Measurements from ENCODE around the gene CACNA1G.

Gene CACNA1G

GRCh38 chr17:50642071-50642721 is 81.7 kb downstream of the CACNA1G start:
- Histone ChIP-seq H3K27me3 (ENCODE audit: control insufficient read depth, insufficient read depth, low read length) (no peaks in the 10 kb centered on the region), H3K4me3 (ENCODE audit: low read length) (no peak overlapping the region), H3K36me3 (ENCODE audit: control insufficient read depth, low read depth, low read length) (no peaks in the 10 kb centered on the region), H3K9ac (ENCODE audit: low read length) (no peak overlapping the region), H3K4me1 (ENCODE audit: control insufficient read depth, low read depth, low read length) (peaks cover 5% of the 10 kb centered on the region), H3K9me3 (ENCODE audit: control insufficient read depth, low read depth, low read length) (no peaks in the 10 kb centered on the region), H3K27ac (ENCODE audit: low read length) (no peak overlapping the region)

DNA sequence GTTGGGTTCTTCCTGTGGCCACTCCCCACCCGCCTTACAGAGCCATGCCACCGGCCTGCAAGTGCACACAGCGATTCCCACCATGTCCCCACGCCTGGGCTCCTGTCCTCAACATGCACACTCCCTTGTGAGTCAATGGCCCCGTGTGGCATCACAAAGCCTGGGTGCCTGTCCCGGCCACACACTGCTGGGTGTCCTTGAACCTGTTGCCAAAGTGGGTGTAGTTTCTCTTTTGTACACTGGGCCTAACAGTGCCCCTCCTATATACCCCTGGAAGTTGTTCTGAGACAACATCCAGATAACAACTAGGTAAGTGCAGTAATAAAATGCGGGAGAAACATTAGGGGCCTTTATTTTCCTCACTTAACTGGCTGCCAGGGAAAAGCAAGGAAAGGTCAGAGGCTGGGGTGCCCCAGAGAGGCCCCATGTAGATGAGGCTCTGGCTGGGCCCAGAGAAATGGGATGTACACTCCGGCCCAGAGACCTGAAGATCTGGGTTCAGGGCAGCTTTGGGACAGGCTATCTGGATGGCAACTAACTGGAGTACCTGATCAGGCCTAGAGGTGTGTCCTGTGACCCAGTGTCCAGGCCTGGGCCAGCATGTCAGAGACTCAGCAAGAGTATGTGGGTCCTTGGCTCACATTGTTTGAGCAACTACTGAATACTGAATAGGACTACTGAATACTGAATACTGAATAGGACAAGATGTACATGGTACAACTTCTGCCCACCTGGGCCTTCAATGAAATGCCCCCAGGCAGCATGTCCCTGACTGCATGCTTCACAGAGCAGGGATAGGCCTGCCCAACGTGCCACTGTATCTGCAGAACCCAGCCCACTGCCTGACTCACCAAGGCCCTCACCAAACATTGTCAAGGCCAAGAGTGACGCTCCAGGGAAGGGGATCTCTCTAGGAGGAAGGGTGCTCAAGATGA is 82.5 kb downstream of the CACNA1G start:
- Histone ChIP-seq H3K9ac (ENCODE audit: low read length) (no peak overlapping the region), H3K9me3 (ENCODE audit: control insufficient read depth, low read depth, low read length) (no peaks in the 10 kb centered on the region), H3K4me1 (ENCODE audit: control insufficient read depth, low read depth, low read length) (peaks cover 5% of the 10 kb centered on the region), H3K4me3 (ENCODE audit: low read length) (no peak overlapping the region), H3K27ac (ENCODE audit: low read length) (no peak overlapping the region), H3K27me3 (ENCODE audit: control insufficient read depth, insufficient read depth, low read length) (no peaks in the 10 kb centered on the region), H3K36me3 (ENCODE audit: control insufficient read depth, low read depth, low read length) (no peaks in the 10 kb centered on the region)

DNA sequence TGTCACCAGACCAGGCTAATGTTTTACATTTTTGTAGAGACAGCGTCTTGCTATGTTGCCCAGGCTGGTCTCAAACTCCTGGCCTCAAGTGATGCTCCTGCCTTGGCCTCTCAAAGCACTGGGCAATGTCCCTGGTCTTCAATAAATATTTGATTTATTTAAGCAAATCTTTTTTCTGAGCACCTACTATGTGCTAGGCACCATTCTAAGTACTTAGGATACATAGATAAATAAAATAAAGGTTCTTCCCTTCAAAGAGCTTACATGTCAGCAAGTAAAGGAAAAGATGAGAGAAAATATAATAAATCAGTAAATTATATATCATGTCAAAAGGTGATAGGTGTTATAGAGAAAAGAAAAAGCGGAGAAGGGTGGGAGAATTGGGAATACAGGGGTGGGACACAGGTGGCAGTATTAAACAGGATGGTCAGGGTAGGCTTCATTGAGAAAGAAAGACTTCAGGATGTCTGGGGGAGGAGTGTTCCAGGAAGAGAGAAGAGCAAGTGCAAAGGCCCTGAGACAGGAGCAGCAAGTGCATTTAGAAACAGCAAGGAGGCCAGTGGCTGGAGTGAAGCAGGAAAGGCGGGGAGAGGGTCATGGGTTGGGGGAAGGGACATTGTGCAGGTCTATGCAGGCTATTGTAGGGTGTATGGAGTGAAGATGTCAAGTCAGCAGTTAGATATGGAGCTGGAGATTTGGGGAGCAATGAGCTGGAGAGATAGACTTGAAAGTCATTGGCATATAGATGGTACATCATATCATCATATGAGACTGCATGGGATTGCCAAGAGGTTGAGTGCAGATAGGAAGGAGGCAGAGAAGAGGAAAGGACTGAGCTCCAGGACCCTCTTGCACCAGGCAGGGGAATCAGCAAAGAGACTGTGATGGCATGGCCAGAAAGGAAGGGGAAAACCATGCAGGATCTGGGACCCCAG is 85.5 kb downstream of the CACNA1G start:
- Histone ChIP-seq H3K9me3 (ENCODE audit: control insufficient read depth, low read depth, low read length) (no peaks in the 10 kb centered on the region), H3K27me3 (ENCODE audit: control insufficient read depth, insufficient read depth, low read length) (no peaks in the 10 kb centered on the region), H3K9ac (ENCODE audit: low read length) (no peak overlapping the region), H3K27ac (ENCODE audit: low read length) (no peak overlapping the region), H3K36me3 (ENCODE audit: control insufficient read depth, low read depth, low read length) (no peaks in the 10 kb centered on the region), H3K4me3 (ENCODE audit: low read length) (no peak overlapping the region), H3K4me1 (ENCODE audit: control insufficient read depth, low read depth, low read length) (peaks cover 4% of the 10 kb centered on the region)

DNA sequence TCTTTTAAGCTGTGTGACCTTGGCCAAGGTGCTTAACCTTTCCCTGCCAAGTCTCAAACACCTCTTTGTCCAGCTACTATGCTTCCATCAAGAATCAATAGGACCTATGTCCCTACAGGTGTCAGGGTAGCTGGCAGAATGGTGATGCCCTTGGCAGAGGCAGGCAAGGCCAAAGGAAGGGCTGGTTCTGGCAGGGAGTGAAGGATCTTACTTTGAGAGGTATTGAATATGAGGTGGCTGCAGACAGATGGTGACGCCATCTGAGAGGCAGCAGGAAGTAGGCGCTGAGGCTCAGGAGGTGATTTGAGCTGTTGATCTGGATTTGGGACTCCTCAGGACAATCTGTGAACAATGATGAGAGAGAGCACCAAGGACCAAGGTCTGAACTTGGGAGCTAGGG is 86.7 kb downstream of the CACNA1G start:
- H3K9ac ChIP-seq (ENCODE audit: low read length): no peak overlapping the region
- H3K27me3 ChIP-seq (ENCODE audit: control insufficient read depth, insufficient read depth, low read length): no peaks in the 10 kb centered on the region
- H3K4me3 ChIP-seq (ENCODE audit: low read length): no peak overlapping the region
- no peaks in the 10 kb centered on the region for H3K36me3 ChIP-seq (ENCODE audit: control insufficient read depth, low read depth, low read length)
- H3K27ac ChIP-seq (ENCODE audit: low read length): no peak overlapping the region
- H3K4me1 ChIP-seq (ENCODE audit: control insufficient read depth, low read depth, low read length): no peaks in the 10 kb centered on the region
- H3K9me3 ChIP-seq (ENCODE audit: control insufficient read depth, low read depth, low read length): no peaks in the 10 kb centered on the region

DNA sequence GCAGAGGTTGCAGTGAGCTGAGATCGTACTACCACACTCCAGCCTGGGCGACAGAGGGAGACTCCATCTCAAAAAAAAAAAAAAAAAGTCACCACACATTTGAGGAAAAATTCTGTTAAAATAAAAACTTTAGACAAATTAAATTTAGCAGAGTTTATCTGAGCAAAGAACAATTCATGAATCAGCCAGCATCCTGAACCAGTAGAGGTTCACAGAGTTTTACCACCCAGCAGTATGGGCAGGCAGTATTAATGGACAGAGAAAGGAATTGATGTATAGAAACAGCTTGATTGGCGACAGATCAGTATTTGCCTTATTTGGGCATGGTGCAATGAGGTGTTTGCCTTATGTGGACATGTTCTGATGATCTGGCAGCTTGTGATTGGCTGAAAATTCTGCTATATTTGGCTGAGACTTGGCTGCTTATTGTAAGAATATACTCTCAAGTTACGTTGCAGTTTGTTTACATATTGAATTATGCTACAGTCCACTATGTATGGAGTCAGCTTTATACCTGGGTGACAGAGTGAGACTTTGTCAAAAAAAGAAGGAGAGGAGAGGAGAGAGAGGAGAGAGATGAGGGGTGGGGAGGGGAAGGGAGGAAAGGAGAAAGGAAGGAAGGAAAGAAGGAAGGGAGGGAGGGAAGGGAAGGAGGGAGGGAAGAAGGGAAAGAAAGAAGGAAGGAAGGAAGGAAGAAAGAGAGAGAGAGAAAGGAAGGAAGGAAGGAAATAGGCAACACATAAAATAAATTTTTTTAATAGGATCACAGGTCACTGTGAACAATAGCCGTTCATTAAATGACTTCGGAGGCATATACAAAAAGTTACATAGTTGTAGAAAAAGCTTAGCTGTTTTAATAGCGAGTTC is 88.8 kb downstream of the CACNA1G start:
- Histone ChIP-seq H3K27ac (ENCODE audit: low read length) (no peak overlapping the region), H3K4me1 (ENCODE audit: control insufficient read depth, low read depth, low read length) (no peaks in the 10 kb centered on the region), H3K27me3 (ENCODE audit: control insufficient read depth, insufficient read depth, low read length) (no peaks in the 10 kb centered on the region), H3K36me3 (ENCODE audit: control insufficient read depth, low read depth, low read length) (no peaks in the 10 kb centered on the region), H3K4me3 (ENCODE audit: low read length) (no peak overlapping the region), H3K9ac (ENCODE audit: low read length) (no peak overlapping the region), H3K9me3 (ENCODE audit: control insufficient read depth, low read depth, low read length) (no peaks in the 10 kb centered on the region)

- no peak overlapping the region for H3K9ac ChIP-seq (ENCODE audit: low read length)
- H3K4me1 ChIP-seq (ENCODE audit: control insufficient read depth, low read depth, low read length): no peaks in the 10 kb centered on the region
- H3K27me3 ChIP-seq (ENCODE audit: control insufficient read depth, insufficient read depth, low read length): no peaks in the 10 kb centered on the region
- H3K36me3 ChIP-seq (ENCODE audit: control insufficient read depth, low read depth, low read length): no peaks in the 10 kb centered on the region
- no peak overlapping the region for H3K27ac ChIP-seq (ENCODE audit: low read length)
- H3K9me3 ChIP-seq (ENCODE audit: control insufficient read depth, low read depth, low read length): no peaks in the 10 kb centered on the region
- no peak overlapping the region for H3K4me3 ChIP-seq (ENCODE audit: low read length)
Measured at GRCh38 chr17:50651661-50652060, 91.1 kb downstream of the CACNA1G start.

- Histone ChIP-seq H3K9me3 (ENCODE audit: control insufficient read depth, low read depth, low read length) (no peaks in the 10 kb centered on the region), H3K27ac (ENCODE audit: low read length) (no peak overlapping the region), H3K4me1 (ENCODE audit: control insufficient read depth, low read depth, low read length) (no peaks in the 10 kb centered on the region), H3K9ac (ENCODE audit: low read length) (no peak overlapping the region), H3K36me3 (ENCODE audit: control insufficient read depth, low read depth, low read length) (no peaks in the 10 kb centered on the region), H3K27me3 (ENCODE audit: control insufficient read depth, insufficient read depth, low read length) (no peaks in the 10 kb centered on the region), H3K4me3 (ENCODE audit: low read length) (no peak overlapping the region)
Measured at GRCh38 chr17:50653738-50654137, 93.2 kb downstream of the CACNA1G start.

GRCh38 chr17:50656509-50656908 is 96.0 kb downstream of the CACNA1G start:
- H3K36me3 ChIP-seq (ENCODE audit: control insufficient read depth, low read depth, low read length): no peaks in the 10 kb centered on the region
- H3K9me3 ChIP-seq (ENCODE audit: control insufficient read depth, low read depth, low read length): no peaks in the 10 kb centered on the region
- no peaks in the 10 kb centered on the region for H3K27me3 ChIP-seq (ENCODE audit: control insufficient read depth, insufficient read depth, low read length)
- no peak overlapping the region for H3K4me3 ChIP-seq (ENCODE audit: low read length)
- peaks cover 2% of the 10 kb centered on the region for H3K4me1 ChIP-seq (ENCODE audit: control insufficient read depth, low read depth, low read length)
- no peak overlapping the region for H3K9ac ChIP-seq (ENCODE audit: low read length)
- H3K27ac ChIP-seq (ENCODE audit: low read length): no peak overlapping the region

DNA sequence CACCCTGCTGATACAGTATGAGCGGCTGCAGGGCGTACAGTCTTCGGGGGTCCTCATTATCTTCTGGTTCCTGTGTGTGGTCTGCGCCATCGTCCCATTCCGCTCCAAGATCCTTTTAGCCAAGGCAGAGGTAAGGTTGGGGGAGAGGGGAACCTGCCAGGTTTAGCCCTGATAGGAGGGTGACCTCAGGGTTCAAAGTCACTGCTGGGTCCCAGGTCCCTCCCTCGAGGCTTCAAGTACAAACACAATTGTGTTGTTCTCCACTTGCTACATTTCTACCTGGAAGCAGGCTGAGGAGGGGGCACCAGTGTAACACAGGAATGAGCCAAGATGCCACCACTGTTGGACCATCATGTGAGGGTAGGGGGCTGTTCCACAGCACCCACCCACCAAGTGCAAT is 96.5 kb downstream of the CACNA1G start:
- Histone ChIP-seq H3K9me3 (ENCODE audit: control insufficient read depth, low read depth, low read length) (no peaks in the 10 kb centered on the region), H3K9ac (ENCODE audit: low read length) (no peak overlapping the region), H3K36me3 (ENCODE audit: control insufficient read depth, low read depth, low read length) (no peaks in the 10 kb centered on the region), H3K27ac (ENCODE audit: low read length) (no peak overlapping the region), H3K4me1 (ENCODE audit: control insufficient read depth, low read depth, low read length) (peaks cover 4% of the 10 kb centered on the region), H3K27me3 (ENCODE audit: control insufficient read depth, insufficient read depth, low read length) (no peaks in the 10 kb centered on the region), H3K4me3 (ENCODE audit: low read length) (no peak overlapping the region)

GRCh38 chr17:50657627-50658026 is 97.1 kb downstream of the CACNA1G start:
- no peaks in the 10 kb centered on the region for H3K36me3 ChIP-seq (ENCODE audit: control insufficient read depth, low read depth, low read length)
- H3K9ac ChIP-seq (ENCODE audit: low read length): no peak overlapping the region
- H3K4me1 ChIP-seq (ENCODE audit: control insufficient read depth, low read depth, low read length): peaks cover 4% of the 10 kb centered on the region
- H3K27ac ChIP-seq (ENCODE audit: low read length): no peak overlapping the region
- no peaks in the 10 kb centered on the region for H3K27me3 ChIP-seq (ENCODE audit: control insufficient read depth, insufficient read depth, low read length)
- no peak overlapping the region for H3K4me3 ChIP-seq (ENCODE audit: low read length)
- H3K9me3 ChIP-seq (ENCODE audit: control insufficient read depth, low read depth, low read length): no peaks in the 10 kb centered on the region

Data from iPS-18a (cell line).